Aorta (tissue), 5 donors: ENCODE measurements around the gene CDON. TPM values are rescaled to one million over a fixed set of nuclear protein-coding genes. Genes with fewer than 3 reads are reported as not detected.

Source experiments
- ATAC-seq: fragments of 200-7000 bp; cut with Tn5 transposase; one replicate; pipeline ENCODE4 v1.9.1; 2022; ENCODE audit warnings: moderate library complexity; ENCODE audit not compliant: low FRiP score
- DNase-seq, 2 donors: peaks; one replicate each; pipeline ENCODE4 v3.0.0-alpha.2; 2020
- H3K27ac ChIP-seq, 2 donors: one replicate each; pipeline ENCODE4 v1.5.1; 2013; ENCODE audit warnings: low read length in 2 of 2, mild to moderate bottlenecking in 2 of 2, moderate library complexity in 2 of 2, control low read depth in 1 of 2, inconsistent platforms in 1 of 2, low read depth in 1 of 2
- H3K27me3 ChIP-seq, 2 donors: one replicate each; pipeline ENCODE4 v1.6.1; 2013; ENCODE audit warnings: control low read depth in 1 of 2, low read length in 1 of 2, mild to moderate bottlenecking in 1 of 2, moderate library complexity in 1 of 2; ENCODE audit not compliant: insufficient read depth in 2 of 2, control insufficient read depth in 1 of 2
- H3K36me3 ChIP-seq, 2 donors: one replicate each; pipeline ENCODE4 v1.6.1; 2013; ENCODE audit warnings: control low read depth in 1 of 2, low read length in 1 of 2, mild to moderate bottlenecking in 1 of 2; ENCODE audit not compliant: insufficient read depth in 2 of 2, control insufficient read depth in 1 of 2
- H3K4me1 ChIP-seq, 2 donors: one replicate each; pipeline ENCODE4 v1.6.1; 2013; ENCODE audit warnings: low read length in 2 of 2, control low read depth in 1 of 2, mild to moderate bottlenecking in 1 of 2, moderate library complexity in 1 of 2; ENCODE audit not compliant: insufficient read depth in 2 of 2, control insufficient read depth in 1 of 2
- H3K4me3 ChIP-seq, 2 donors: one replicate each; pipeline ENCODE4 v1.5.1; 2013; ENCODE audit warnings: low read length in 2 of 2, control low read depth in 1 of 2, mild to moderate bottlenecking in 1 of 2
- H3K9me3 ChIP-seq: one replicate; pipeline ENCODE4 v1.6.1; 2013; ENCODE audit warnings: mild to moderate bottlenecking, low read length; ENCODE audit not compliant: control insufficient read depth
- WGBS, 2 donors: extraction: QIAGEN DNeasy Blood & Tissue Kit; methylation state at CpG; one replicate each; pipeline ENCODE4 v1.1.7; 2013; 5-methylcytosine and 5-hydroxymethylcytosine counted together
- intact Hi-C, 2 donors: fragments of 100-400 bp; cut with DNase I; formaldehyde crosslinking; loops; one replicate each; pipeline versions ENCODE4 v1.14.2 to v1.15.0; 2022
- polyA plus RNA-seq, 2 donors: library from polyadenylated mRNA; stranded (reverse); fragments of 200-250 nt; gene quantifications; one replicate each; pipeline ENCODE4 v1.2.3, GENCODE V29; 2013
- total RNA-seq, 2 donors: library from RNA; stranded (reverse); fragmentation: NEBNext Ultra II Directional; extraction: Animal tissue kit (Norgen Biotek cat#: 25700); gene quantifications; one replicate each; pipeline ENCODE4 v1.2.1, GENCODE V29; 2021
- donor health status: healthy with polysubstance abuse.
- donor health status: Bipolar disorder and iron deficiency.
- donor health status: DM: no; HTN: no; CAD: no.
- donor health status: DM: no; HTN: no; CAD: no.
- donor health status: DM: yes; HTN: yes; CAD: no.

CDON gene
- total and polyA plus RNA-seq, 4 donors = 0.49 to 50.3 (median 4.5) TPM

DNA sequence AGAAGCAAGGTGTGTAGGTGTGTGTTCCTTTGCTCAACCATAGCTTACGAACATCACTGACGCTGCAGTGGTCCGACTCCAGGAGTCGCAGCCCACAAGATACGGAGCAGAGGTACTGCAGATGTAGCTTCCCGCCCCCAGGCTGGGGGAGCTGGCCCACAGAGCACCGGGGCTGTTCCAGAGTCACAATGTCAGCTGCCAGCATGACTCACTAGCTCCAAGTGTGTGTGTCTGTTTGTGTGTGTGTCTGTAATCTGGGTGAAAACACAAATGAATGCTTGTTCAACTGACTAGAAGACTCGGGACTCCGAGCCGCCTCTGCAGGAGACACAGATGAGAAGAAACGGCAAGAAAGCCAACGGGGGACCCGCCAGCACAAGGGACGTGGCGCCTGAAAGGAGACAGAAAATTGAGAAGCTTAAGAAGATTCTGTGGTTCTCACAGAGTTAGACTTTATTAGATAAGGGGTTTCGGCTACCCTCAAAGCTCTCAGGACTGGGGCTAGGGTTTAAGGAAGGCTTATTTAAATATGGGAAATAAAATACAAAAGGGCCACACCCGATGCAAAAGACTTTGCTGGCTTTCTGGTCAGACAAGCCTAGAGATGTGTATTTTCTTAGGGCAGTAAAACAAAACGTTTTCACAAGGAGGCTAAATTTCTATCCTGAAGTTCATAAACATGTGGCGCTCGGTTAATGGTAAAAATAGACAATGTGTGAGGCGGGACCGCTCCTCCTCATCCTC is 106.1 kb downstream of the CDON start:
- intact Hi-C loops = no loop called here
- Histone ChIP-seq H3K4me1 (no peaks in the 10 kb centered on the region), H3K27ac (no peak overlapping the region), H3K36me3 (peaks cover 0 to 3% of the 10 kb centered on the region in 2 donors), H3K27me3 (no peaks in the 10 kb centered on the region), H3K4me3 (no peak overlapping the region), H3K9me3 (peaks cover under 1% of the 10 kb centered on the region)
- WGBS, 2 donors = 66 to 67% methylated on average over 22 of the region's 22 CpGs
- ATAC-seq (peak; percentile 73), DNase-seq (peak in 1 of 2 donors; percentile 62)

DNA sequence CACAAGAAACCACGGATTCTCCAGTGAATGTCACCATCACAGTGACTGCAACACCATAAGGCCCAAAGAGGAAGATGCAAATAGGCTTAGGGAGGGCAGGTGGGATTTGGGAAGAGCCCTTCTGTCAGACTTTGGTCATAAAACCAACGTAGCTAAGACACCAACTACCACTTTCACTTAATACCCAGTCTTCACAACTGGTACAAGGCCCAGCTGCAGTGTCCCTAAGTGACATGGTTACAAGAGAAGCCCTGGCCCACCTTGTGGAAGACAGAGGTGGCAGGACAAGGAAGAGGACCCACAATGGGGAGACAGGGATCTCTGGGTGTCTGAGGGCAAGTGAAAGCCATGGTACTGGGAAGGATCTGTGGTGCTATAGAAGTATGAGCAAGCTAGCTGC is 106.8 kb downstream of the CDON start:
- H3K9me3 ChIP-seq = no peaks in the 10 kb centered on the region
- WGBS, 2 donors = 92 to 94% methylated on average over 2 of the region's 2 CpGs
- DNase-seq (no peak), ATAC-seq (no peak)
- H3K27ac ChIP-seq = no peak overlapping the region
- no peaks in the 10 kb centered on the region for H3K4me1 ChIP-seq
- no peaks in the 10 kb centered on the region for H3K27me3 ChIP-seq
- H3K36me3 ChIP-seq = peaks cover 0 to 2% of the 10 kb centered on the region in 2 donors
- no peak overlapping the region for H3K4me3 ChIP-seq
- intact Hi-C loops = no loop called here

DNA sequence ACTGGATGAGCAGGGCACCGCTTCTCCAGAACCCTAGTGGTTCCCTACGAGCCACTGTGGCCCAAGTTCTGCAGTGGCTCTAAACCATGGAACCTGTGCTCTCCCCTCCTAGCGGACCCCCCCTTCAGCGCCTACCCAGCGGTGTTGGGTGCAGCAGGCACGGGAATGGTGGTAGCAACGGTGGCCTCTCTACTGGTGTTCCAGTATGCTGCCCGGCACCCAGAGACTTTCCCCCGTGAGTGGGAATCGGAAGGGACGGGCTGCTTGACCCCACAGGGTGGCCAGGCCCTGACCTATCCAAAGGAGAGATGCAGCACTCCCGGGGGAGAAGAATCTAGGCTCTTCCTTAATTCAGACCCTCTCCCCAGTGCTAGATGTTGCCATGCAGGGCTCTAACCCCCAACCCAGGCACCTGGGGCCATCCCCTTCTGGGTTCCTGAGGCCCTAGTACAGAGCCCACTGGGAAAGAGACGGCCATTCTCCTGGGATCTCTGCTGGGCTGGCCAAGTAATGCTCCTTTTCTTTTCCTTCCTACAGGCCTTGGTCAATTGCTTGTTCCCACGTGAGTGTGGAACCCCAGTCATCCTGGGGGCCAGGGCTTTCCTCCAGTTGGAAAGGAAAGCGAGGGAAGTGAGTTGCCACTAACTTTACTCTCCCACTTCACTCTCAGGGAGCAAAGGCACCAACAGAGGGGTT is 107.6 kb downstream of the CDON start:
- Histone ChIP-seq H3K36me3 (no peaks in the 10 kb centered on the region), H3K4me3 (no peak overlapping the region), H3K9me3 (no peaks in the 10 kb centered on the region), H3K27ac (no peak overlapping the region), H3K4me1 (no peaks in the 10 kb centered on the region), H3K27me3 (no peaks in the 10 kb centered on the region)
- WGBS, 2 donors = 93% methylated on average over 15 of the region's 15 CpGs
- intact Hi-C loops = no loop called here
- no peak for ATAC-seq
- no peak for DNase-seq

DNA sequence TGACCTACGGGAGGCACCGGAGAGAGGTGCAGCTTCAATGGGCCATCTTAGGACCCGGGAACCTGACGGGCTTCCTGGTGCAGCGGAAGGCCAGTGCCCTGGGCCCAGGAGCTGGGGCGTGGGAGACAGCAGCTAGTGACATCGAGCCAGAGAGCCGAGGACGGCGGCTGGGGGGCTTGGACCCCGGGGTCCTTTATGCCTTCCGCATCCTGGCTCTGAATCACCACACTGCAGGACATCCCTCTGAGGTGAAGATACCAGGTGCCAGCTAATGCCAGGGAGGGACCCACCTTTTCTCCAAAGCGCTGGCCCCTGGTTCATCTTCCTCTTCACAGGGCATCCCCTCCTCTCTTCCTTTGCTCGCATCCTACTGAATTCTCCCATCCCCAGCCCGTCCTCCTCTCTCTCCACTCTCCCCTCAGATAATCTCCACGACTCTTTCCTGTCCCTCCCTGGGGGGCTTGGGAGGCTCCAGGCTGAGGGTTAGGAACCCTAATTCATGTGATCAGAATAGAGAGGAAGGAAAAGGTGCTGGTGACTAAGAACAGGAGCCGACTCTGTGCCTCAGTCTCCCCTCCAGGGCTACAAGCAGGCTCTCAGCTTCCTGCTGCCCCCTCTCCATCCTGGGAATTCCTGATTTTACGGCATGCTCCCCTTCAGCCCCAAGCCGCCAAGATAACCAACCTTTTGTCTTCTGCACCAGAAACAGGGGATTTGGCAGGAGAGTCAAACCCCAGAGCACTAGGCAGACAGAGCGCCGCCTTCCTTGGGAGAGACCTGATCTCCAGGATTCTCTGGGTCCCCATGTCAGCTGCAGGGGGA is 108.3 kb downstream of the CDON start:
- 94% methylated on average over 21 of the region's 21 CpGs for WGBS, 2 donors
- H3K27me3 ChIP-seq = no peaks in the 10 kb centered on the region
- no peaks in the 10 kb centered on the region for H3K36me3 ChIP-seq
- H3K4me1 ChIP-seq = no peaks in the 10 kb centered on the region
- no peak for DNase-seq
- no peak for ATAC-seq
- intact Hi-C loops = no loop called here
- H3K4me3 ChIP-seq = no peak overlapping the region
- no peak overlapping the region for H3K27ac ChIP-seq
- H3K9me3 ChIP-seq = no peaks in the 10 kb centered on the region

DNA sequence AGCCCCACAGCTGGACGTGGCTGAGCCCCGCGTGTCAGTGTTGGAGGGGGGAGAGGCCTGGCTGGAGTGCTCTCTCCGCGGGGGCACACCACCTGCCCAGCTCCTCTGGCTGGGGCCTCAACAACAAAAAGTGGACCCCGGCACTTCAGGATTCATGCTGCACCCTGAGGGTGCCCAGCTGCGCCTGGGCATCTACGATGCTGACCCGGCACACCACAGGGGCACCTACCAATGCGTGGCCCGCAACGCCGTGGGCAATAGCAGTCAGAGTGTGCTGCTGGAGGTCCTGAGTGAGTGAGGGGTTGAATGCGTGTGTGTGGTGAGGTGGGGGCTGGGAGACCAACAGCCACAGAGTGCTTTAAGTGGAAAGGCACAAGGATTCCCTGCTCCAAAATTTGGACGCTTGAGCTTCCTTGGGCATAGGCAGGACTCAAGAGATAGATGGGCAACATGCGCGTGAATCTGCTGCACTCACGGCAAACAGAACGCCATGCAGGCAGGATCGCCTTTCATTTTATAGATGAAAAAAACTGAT is 109.2 kb downstream of the CDON start:
- WGBS, 2 donors = 81 to 82% methylated on average over 20 of the region's 20 CpGs
- no peak for DNase-seq
- no peak for ATAC-seq
- H3K4me1 ChIP-seq = no peaks in the 10 kb centered on the region
- H3K36me3 ChIP-seq = no peaks in the 10 kb centered on the region
- H3K9me3 ChIP-seq = no peaks in the 10 kb centered on the region
- H3K27me3 ChIP-seq = no peaks in the 10 kb centered on the region
- intact Hi-C loops = no loop called here
- no peak overlapping the region for H3K27ac ChIP-seq
- H3K4me3 ChIP-seq = no peak overlapping the region

DNA sequence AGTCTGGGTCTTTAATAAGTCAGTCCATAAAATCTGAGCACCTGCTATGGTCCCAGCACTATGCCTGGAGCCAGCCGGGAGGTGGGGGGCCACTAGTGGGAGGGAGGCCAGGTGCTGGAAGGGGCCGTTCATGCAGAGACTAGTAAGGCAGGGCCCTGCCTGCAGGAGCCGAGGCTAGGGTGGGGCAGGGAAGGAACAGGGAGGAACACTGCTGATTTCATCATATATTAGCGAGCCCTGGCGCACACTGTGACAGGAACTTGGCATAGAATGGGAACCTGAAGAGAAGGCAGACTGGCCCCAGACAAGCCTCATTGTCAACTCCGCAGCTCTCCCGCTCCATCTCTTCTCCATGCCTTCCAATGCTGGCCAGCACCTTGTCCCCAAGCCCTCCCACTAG is 109.7 kb downstream of the CDON start:
- Histone ChIP-seq H3K4me3 (no peak overlapping the region), H3K36me3 (no peaks in the 10 kb centered on the region), H3K27me3 (no peaks in the 10 kb centered on the region), H3K4me1 (no peaks in the 10 kb centered on the region), H3K9me3 (no peaks in the 10 kb centered on the region), H3K27ac (no peak overlapping the region)
- ATAC-seq (no peak), DNase-seq (no peak)
- intact Hi-C loops = no loop called here
- WGBS, 2 donors = 49 to 50% methylated on average over 7 of the region's 7 CpGs

DNA sequence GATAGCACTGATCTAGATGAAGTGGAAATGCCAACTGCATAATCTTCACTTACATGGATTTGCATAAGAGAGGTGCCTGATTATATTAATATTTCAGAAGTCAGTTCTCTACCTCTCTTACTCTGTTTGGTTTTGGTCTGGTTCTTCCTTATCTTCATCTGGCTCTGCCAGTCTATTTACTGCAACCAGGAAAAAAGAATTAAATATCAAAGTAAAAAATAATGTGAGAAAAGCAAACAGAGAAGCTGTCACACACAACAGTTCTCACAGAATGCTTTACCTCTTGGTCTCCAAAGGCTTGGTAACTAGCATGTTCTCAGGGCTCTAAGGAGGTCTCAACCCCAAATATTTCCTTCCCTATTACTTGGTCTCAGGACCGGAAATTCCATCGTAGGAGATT is 110.1 kb downstream of the CDON start:
- Histone ChIP-seq H3K36me3 (no peaks in the 10 kb centered on the region), H3K4me1 (no peaks in the 10 kb centered on the region), H3K9me3 (no peaks in the 10 kb centered on the region), H3K27ac (no peak overlapping the region), H3K27me3 (no peaks in the 10 kb centered on the region), H3K4me3 (no peak overlapping the region)
- 77 to 78% methylated on average over 2 of the region's 2 CpGs for WGBS, 2 donors
- intact Hi-C loops = no loop called here
- no peak for ATAC-seq
- DNase-seq = no peak

DNA sequence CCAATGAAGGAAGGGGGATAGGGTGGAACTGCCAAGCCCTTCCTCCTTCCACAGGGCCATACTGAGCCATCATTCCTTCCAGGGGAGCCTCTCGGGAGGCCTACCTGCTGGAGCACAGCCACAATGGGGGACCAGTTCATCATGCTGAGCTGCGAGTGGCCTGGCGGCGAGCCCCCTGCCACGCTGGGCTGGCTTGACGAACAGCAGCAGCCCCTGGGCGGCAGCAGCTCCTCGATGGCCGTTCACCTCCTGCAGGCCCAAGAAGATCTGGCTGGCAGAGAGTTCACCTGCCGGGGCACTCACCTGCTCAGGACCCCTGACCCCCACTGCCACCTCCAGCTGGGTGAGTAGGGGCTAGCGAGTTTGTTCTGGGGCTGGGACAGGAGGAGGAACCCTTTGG is 110.9 kb downstream of the CDON start:
- Histone ChIP-seq H3K9me3 (no peaks in the 10 kb centered on the region), H3K36me3 (no peaks in the 10 kb centered on the region), H3K27me3 (no peaks in the 10 kb centered on the region), H3K4me1 (no peaks in the 10 kb centered on the region), H3K4me3 (no peak overlapping the region), H3K27ac (no peak overlapping the region)
- 52 to 64% methylated on average over 11 of the region's 11 CpGs for WGBS, 2 donors
- ATAC-seq (no peak), DNase-seq (no peak)
- intact Hi-C loops = no loop called here
